Fibroblast of skin of back (primary cell): ENCODE measurements around the gene C5orf24. TPM values are rescaled to one million over a fixed set of nuclear protein-coding genes. Genes with fewer than 3 reads are reported as not detected.
"Not testable (repeated sequence)": the region's sequence is repeated elsewhere in the genome, so short reads cannot be mapped to it uniquely, and the experiment has no call there.

Source experiments
- DNase-seq: peaks from one replicate; pipeline ENCODE4 v3.0.0-alpha.2; 2013
- polyA plus RNA-seq, 2 experiments: library from polyadenylated mRNA; unstranded; fragments of 120-200 nt; gene quantifications; one replicate each; pipeline ENCODE4 v1.2.1, GENCODE V29; 2013; ENCODE audit not compliant: insufficient read length in 2 of 2

The C5orf24 gene
- 78.3 TPM for polyA plus RNA-seq (2013, experiment 1 of 2; ENCODE audit: insufficient read length)
- 131 TPM for polyA plus RNA-seq (2013, experiment 2 of 2; ENCODE audit: insufficient read length)

GRCh38 chr5:134845852-134846640 is at the start of gene C5orf24:
TSS of gene C5orf24 (plus strand) at chr5:134845968. CDS start at chr5:134854901, 8,933 bp downstream.
- DNase-seq: peak; percentile 95

- no peak for DNase-seq
Measured at GRCh38 chr5:134798468-134798867, 47.3 kb upstream of the C5orf24 start.

GRCh38 chr5:134803821-134804220 is 41.9 kb upstream of the C5orf24 start:
- no peak for DNase-seq

- DNase-seq: no peak
Measured at GRCh38 chr5:134813407-134813806, 32.4 kb upstream of the C5orf24 start.

GRCh38 chr5:134813827-134814226 is 31.9 kb upstream of the C5orf24 start:
- no peak for DNase-seq

- no peak for DNase-seq
Measured at GRCh38 chr5:134817006-134817405, 28.8 kb upstream of the C5orf24 start.

GRCh38 chr5:134818776-134819175 is 27.0 kb upstream of the C5orf24 start:
- no peak for DNase-seq

GRCh38 chr5:134819407-134819963 is 26.3 kb upstream of the C5orf24 start:
- DNase-seq: no peak

- DNase-seq: no peak
Measured at GRCh38 chr5:134821841-134822240, 23.9 kb upstream of the C5orf24 start.

GRCh38 chr5:134824681-134825080 is 21.1 kb upstream of the C5orf24 start:
- DNase-seq: no peak

- no peak for DNase-seq
Measured at GRCh38 chr5:134825212-134825611, 20.6 kb upstream of the C5orf24 start.

GRCh38 chr5:134833340-134834032 is 12.3 kb upstream of the C5orf24 start:
- peak; percentile 91 for DNase-seq

GRCh38 chr5:134835623-134836022 is 10.1 kb upstream of the C5orf24 start:
- no peak for DNase-seq

- no peak for DNase-seq
Measured at GRCh38 chr5:134837530-134838181, 8.1 kb upstream of the C5orf24 start.

GRCh38 chr5:134838361-134838760 is 7.4 kb upstream of the C5orf24 start:
- DNase-seq: not testable (repeated sequence)

- peak; percentile 45 for DNase-seq
Measured at GRCh38 chr5:134840811-134841210, 5.0 kb upstream of the C5orf24 start.

GRCh38 chr5:134844252-134844651 is 1.5 kb upstream of the C5orf24 start:
- no peak for DNase-seq

- peak; percentile 71 for DNase-seq
Measured at GRCh38 chr5:134845335-134845851, 375 bp upstream of the C5orf24 start.

- peak; percentile 24 for DNase-seq
Measured at GRCh38 chr5:134846641-134846960, 833 bp downstream of the C5orf24 start.

- DNase-seq: not testable (repeated sequence)
Measured at GRCh38 chr5:134849434-134849933, 3.7 kb downstream of the C5orf24 start.

- peak; percentile 69 for DNase-seq
Measured at GRCh38 chr5:134851307-134851923, 5.6 kb downstream of the C5orf24 start.

- not testable (repeated sequence) for DNase-seq
Measured at GRCh38 chr5:134856465-134856864, 10.7 kb downstream of the C5orf24 start.
